IMR-90 (cell line): Measurements from ENCODE around the gene LYPD6B. TPM values are rescaled to one million over a fixed set of nuclear protein-coding genes. Genes with fewer than 3 reads are reported as not detected.

ENCODE experiments used
- ATAC-seq: fragments of 200-7000 bp; cut with Tn5 transposase; 2 replicates; pipeline ENCODE4 v1.9.1; 2020; ENCODE audit warnings: low read depth, mild to moderate bottlenecking, moderate library complexity
- BruUV-seq: library from RNA; stranded (reverse); fragments of 400-500 nt; replicated peaks from 2 replicates; lab custom pipeline; 2021; lab: Mats Ljungman, UMichigan
- CTCF ChIA-PET: fragments of 300-600 bp; formaldehyde crosslinking; extraction: SDS; loops from one replicate; lab custom pipeline; 2021; ENCODE audit warnings: antibody characterized with exemption; lab: Yijun Ruan, JAX
- POLR2A ChIA-PET: fragments of 300-600 bp; sonication (Branson Sonifier 250); formaldehyde crosslinking; loops from one replicate; lab custom pipeline; 2022; ENCODE audit warnings: antibody characterized with exemption; ENCODE audit not compliant: unreplicated experiment; lab: Charles Lee
- DNase-seq: peaks from one replicate; pipeline ENCODE4 v3.0.0; 2013
- H2AFZ ChIP-seq: replicated peaks from 2 replicates; pipeline ENCODE3; 2013; ENCODE audit warnings: low read length, mild to moderate bottlenecking; ENCODE audit not compliant: poor library complexity
- H2AK5ac ChIP-seq: 2 replicates; pipeline ENCODE4 v1.6.1; 2013; ENCODE audit warnings: low read depth, low read length, inconsistent platforms
- H2AK9ac ChIP-seq: replicated peaks from 2 replicates; pipeline ENCODE3; 2013; ENCODE audit warnings: mild to moderate bottlenecking, low read depth, low read length, moderate library complexity; ENCODE audit not compliant: poor library complexity
- H2BK120ac ChIP-seq: 2 replicates; pipeline ENCODE4 v1.6.1; 2013; ENCODE audit warnings: low read depth, low read length, inconsistent platforms
- H2BK15ac ChIP-seq: 3 replicates; pipeline ENCODE4 v1.6.1; 2013; ENCODE audit warnings: low read depth, low read length, inconsistent platforms
- H2BK20ac ChIP-seq: 2 replicates; pipeline ENCODE4 v1.6.1; 2013; ENCODE audit warnings: low read depth, mild to moderate bottlenecking, inconsistent platforms, low read length, moderate library complexity
- H2BK5ac ChIP-seq: 2 replicates; pipeline ENCODE4 v1.6.1; 2013; ENCODE audit warnings: mild to moderate bottlenecking, low read depth, low read length, inconsistent platforms; ENCODE audit not compliant: poor library complexity, severe bottlenecking
- H3K14ac ChIP-seq: replicated peaks from 2 replicates; pipeline ENCODE4 v1.6.1; 2013; ENCODE audit warnings: low read depth, low read length, inconsistent platforms
- H3K18ac ChIP-seq: 2 replicates; pipeline ENCODE4 v1.6.1; 2013; ENCODE audit warnings: low read depth, low read length, control low read depth
- H3K23ac ChIP-seq: 2 replicates; pipeline ENCODE4 v1.6.1; 2013; ENCODE audit warnings: low read depth, low read length, inconsistent platforms
- H3K27ac ChIP-seq: 2 replicates; pipeline ENCODE4 v1.5.1; 2013; ENCODE audit warnings: mild to moderate bottlenecking, control low read depth, low read length; ENCODE audit not compliant: insufficient read depth
- H3K27me3 ChIP-seq: 2 replicates; pipeline ENCODE4 v1.6.1; 2013; ENCODE audit warnings: low read length; ENCODE audit not compliant: control insufficient read depth, insufficient read depth
- H3K36me3 ChIP-seq: 2 replicates; pipeline ENCODE4 v1.6.1; 2013; ENCODE audit warnings: low read length, mixed read lengths; ENCODE audit not compliant: control insufficient read depth, insufficient read depth
- H3K4ac ChIP-seq: 2 replicates; pipeline ENCODE4 v1.6.1; 2013; ENCODE audit warnings: low read depth, low read length, inconsistent platforms
- H3K4me1 ChIP-seq: 2 replicates; pipeline ENCODE4 v1.6.1; 2013; ENCODE audit warnings: low read length, mixed read lengths; ENCODE audit not compliant: control insufficient read depth, insufficient read depth
- H3K4me2 ChIP-seq: 2 replicates; pipeline ENCODE4 v1.6.1; 2013; ENCODE audit warnings: low read depth, mild to moderate bottlenecking, control low read depth, low read length, moderate library complexity
- H3K4me3 ChIP-seq: 2 replicates; pipeline ENCODE4 v1.5.1; 2013; ENCODE audit warnings: low read depth, mild to moderate bottlenecking, control low read depth, low read length, moderate library complexity; ENCODE audit not compliant: insufficient read depth
- H3K56ac ChIP-seq: 2 replicates; pipeline ENCODE4 v1.6.1; 2013; ENCODE audit warnings: low read length, inconsistent platforms; ENCODE audit not compliant: insufficient read depth; ENCODE audit errors: extremely low read depth
- H3K79me1 ChIP-seq, 2 experiments: 2 replicates each; pipeline ENCODE4 v1.6.1; 2013; ENCODE audit warnings: low read length in 2 of 2, inconsistent platforms in 1 of 2, low read depth in 1 of 2
- H3K9ac ChIP-seq: 2 replicates; pipeline ENCODE4 v1.6.1; 2013; ENCODE audit warnings: low read depth, low read length, control low read depth
- H3K9me1 ChIP-seq: 2 replicates; pipeline ENCODE4 v1.6.1; 2013; ENCODE audit warnings: low read length, inconsistent platforms; ENCODE audit not compliant: insufficient read depth
- H3K9me3 ChIP-seq: 2 replicates; pipeline ENCODE4 v1.6.1; 2013; ENCODE audit warnings: low read length; ENCODE audit not compliant: control insufficient read depth, insufficient read depth
- H4K20me1 ChIP-seq: 2 replicates; pipeline ENCODE4 v1.6.1; 2013; ENCODE audit warnings: low read length, inconsistent platforms; ENCODE audit not compliant: insufficient read depth
- H4K5ac ChIP-seq: 2 replicates; pipeline ENCODE4 v1.6.1; 2013; ENCODE audit warnings: mild to moderate bottlenecking, low read depth, low read length, control low read depth
- H4K8ac ChIP-seq, 2 experiments: 2 replicates each; pipeline ENCODE4 v1.6.1; 2013; ENCODE audit warnings: low read depth in 2 of 2, low read length in 2 of 2, control low read depth in 1 of 2, inconsistent platforms in 1 of 2
- H4K91ac ChIP-seq: 2 replicates; pipeline ENCODE4 v1.6.1; 2013; ENCODE audit warnings: low read depth, low read length, inconsistent platforms; ENCODE audit not compliant: insufficient read depth
- BHLHE40 ChIP-seq: fragments of 150-350 bp; IDR thresholded peaks from 2 replicates; pipeline ENCODE4 v1.6.1; 2016; ENCODE audit warnings: mild to moderate bottlenecking, low read depth, low read length
- CEBPB ChIP-seq: IDR thresholded peaks from 2 replicates; pipeline ENCODE4 v1.6.1; 2012; ENCODE audit warnings: low read depth, low read length, improper control_type of control experiment
- CHD1 ChIP-seq: IDR thresholded peaks from 2 replicates; pipeline ENCODE4 v1.6.1; 2012; ENCODE audit warnings: low read depth, low read length, improper control_type of control experiment
- FOS ChIP-seq: fragments of 150-350 bp; IDR thresholded peaks from 2 replicates; pipeline ENCODE4 v1.6.1; 2016; ENCODE audit warnings: low read depth, low read length
- MAFK ChIP-seq: IDR thresholded peaks from 2 replicates; pipeline ENCODE4 v1.6.1; 2012; ENCODE audit warnings: low read depth, low read length, improper control_type of control experiment
- MAZ ChIP-seq: IDR thresholded peaks from 2 replicates; pipeline ENCODE4 v1.6.1; 2012; ENCODE audit warnings: low read depth, mild to moderate bottlenecking, low read length, improper control_type of control experiment, moderate library complexity, borderline replicate concordance
- MXI1 ChIP-seq: IDR thresholded peaks from 2 replicates; pipeline ENCODE4 v1.6.1; 2012; ENCODE audit warnings: low read depth, mild to moderate bottlenecking, low read length, moderate library complexity, borderline replicate concordance
- NFE2L2 ChIP-seq: fragments of 150-350 bp; IDR thresholded peaks from 2 replicates; pipeline ENCODE4 v1.6.1; 2016; ENCODE audit warnings: low read depth, mild to moderate bottlenecking, low read length
- POLR2A ChIP-seq: IDR thresholded peaks from 2 replicates; pipeline ENCODE4 v1.6.1; 2012; ENCODE audit warnings: mild to moderate bottlenecking, low read depth, low read length
- RAD21 ChIP-seq: IDR thresholded peaks from 2 replicates; pipeline ENCODE4 v1.6.1; 2012; ENCODE audit warnings: low read length, improper control_type of control experiment
- RCOR1 ChIP-seq: IDR thresholded peaks from 2 replicates; pipeline ENCODE4 v1.6.1; 2012; ENCODE audit warnings: mild to moderate bottlenecking, low read length, improper control_type of control experiment; ENCODE audit not compliant: insufficient replicate concordance
- RFX5 ChIP-seq: IDR thresholded peaks from 2 replicates; pipeline ENCODE4 v1.8.0; 2012; ENCODE audit warnings: low read depth, mild to moderate bottlenecking, low read length, moderate library complexity
- SMC3 ChIP-seq: fragments of 150-350 bp; IDR thresholded peaks from 2 replicates; pipeline ENCODE4 v1.6.1; 2016; ENCODE audit warnings: low read depth, mild to moderate bottlenecking, antibody characterized with exemption, low read length, moderate library complexity
- WGBS, 2 experiments: methylation state at CpG; one replicate each; pipeline versions ENCODE4 v1.1.5 to v1.1.7; 2013; ENCODE audit warnings: missing lambda C conversion rate in 2 of 2; ENCODE audit not compliant: insufficient read length in 1 of 2; ENCODE audit errors: extremely low coverage in 2 of 2; 5-methylcytosine and 5-hydroxymethylcytosine counted together
- dilution Hi-C: fragments of 300-500 bp; cut with HindIII; formaldehyde crosslinking; loops from one replicate; pipeline ENCODE4 v1.14.3; 2018; ENCODE audit warnings: low sequenced_read_pairs; ENCODE audit not compliant: unreplicated experiment
- in situ Hi-C: fragments of 300-500 bp; cut with MboI; formaldehyde crosslinking; loops from 3 replicates; pipeline ENCODE4 v1.14.3; 2019; ENCODE audit warnings: low sequenced_read_pairs, inconsistent platforms, mixed read lengths
- intact Hi-C: fragments of 100-400 bp; cut with micrococcal nuclease; formaldehyde crosslinking; loops from 2 replicates; pipeline ENCODE4 v1.10.0; 2022
- polyA plus RNA-seq, 3 experiments: library from polyadenylated mRNA; depleted of rRNA; stranded (reverse); fragments of >200 nt; gene quantifications; 2 replicates each; pipeline ENCODE4 v1.2.3, GENCODE V29; 2012; ENCODE audit warnings: low replicate concordance in 1 of 3
- total RNA-seq: library from RNA; depleted of rRNA; stranded (reverse); fragments of >200 nt; gene quantifications from 2 replicates; pipeline ENCODE4 v1.2.3, GENCODE V29; 2012
- TF ChIP-seq, protein P1 (sequence below): fragments of 150-350 bp; IDR thresholded peaks from 2 replicates; pipeline ENCODE4 v1.6.1; 2017; ENCODE audit warnings: mild to moderate bottlenecking, antibody characterized with exemption, low read length, low read depth
- TF ChIP-seq, protein P2 (sequence below): conservative IDR thresholded peaks from 2 replicates; pipeline ENCODE4 v1.5.1; 2012; ENCODE audit warnings: mild to moderate bottlenecking, low read depth, low read length, improper control_type of control experiment
- TF ChIP-seq, protein P3 (sequence below): fragments of 150-350 bp; IDR thresholded peaks from 2 replicates; pipeline ENCODE4 v1.6.1; 2016; ENCODE audit warnings: low read depth, mild to moderate bottlenecking, low read length, moderate library complexity, borderline replicate concordance

LYPD6B gene
- total and polyA plus RNA-seq, 2 of the 4 experiments (the other 2 are of a cell fraction): 0.05 TPM; not detected in 1

DNA sequence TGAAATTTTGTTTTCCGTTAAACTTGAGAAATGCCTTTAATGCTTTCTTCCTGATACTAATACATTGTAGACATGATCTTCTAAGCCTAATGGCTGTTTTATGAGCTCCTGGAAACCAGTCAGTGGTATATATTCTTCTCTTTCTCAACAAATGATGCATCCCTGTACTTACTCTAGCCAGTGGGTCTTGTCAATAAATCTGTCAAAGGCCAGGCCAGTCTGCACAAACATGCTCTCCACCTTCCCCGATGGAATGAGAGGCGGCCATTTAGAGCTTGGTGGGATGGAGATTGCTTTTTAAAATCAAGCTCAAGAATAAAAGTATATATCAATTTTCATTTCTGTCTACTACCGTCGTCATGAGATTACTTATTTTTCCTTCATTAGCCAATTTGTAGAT lies 140.1 kb downstream of the LYPD6B start:
- TF ChIP-seq NFE2L2 (no peak), POLR2A (no peak), RAD21 (no peak), SMC3 (no peak), RFX5 (no peak), CHD1 (no peak), MAZ (no peak), BHLHE40 (no peak), CEBPB (no peak), MXI1 (no peak), FOS (no peak), MAFK (no peak), RCOR1 (no peak)
- TF ChIP-seq, protein P1, sequence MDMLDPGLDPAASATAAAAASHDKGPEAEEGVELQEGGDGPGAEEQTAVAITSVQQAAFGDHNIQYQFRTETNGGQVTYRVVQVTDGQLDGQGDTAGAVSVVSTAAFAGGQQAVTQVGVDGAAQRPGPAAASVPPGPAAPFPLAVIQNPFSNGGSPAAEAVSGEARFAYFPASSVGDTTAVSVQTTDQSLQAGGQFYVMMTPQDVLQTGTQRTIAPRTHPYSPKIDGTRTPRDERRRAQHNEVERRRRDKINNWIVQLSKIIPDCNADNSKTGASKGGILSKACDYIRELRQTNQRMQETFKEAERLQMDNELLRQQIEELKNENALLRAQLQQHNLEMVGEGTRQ: no peak
- TF ChIP-seq, protein P2, sequence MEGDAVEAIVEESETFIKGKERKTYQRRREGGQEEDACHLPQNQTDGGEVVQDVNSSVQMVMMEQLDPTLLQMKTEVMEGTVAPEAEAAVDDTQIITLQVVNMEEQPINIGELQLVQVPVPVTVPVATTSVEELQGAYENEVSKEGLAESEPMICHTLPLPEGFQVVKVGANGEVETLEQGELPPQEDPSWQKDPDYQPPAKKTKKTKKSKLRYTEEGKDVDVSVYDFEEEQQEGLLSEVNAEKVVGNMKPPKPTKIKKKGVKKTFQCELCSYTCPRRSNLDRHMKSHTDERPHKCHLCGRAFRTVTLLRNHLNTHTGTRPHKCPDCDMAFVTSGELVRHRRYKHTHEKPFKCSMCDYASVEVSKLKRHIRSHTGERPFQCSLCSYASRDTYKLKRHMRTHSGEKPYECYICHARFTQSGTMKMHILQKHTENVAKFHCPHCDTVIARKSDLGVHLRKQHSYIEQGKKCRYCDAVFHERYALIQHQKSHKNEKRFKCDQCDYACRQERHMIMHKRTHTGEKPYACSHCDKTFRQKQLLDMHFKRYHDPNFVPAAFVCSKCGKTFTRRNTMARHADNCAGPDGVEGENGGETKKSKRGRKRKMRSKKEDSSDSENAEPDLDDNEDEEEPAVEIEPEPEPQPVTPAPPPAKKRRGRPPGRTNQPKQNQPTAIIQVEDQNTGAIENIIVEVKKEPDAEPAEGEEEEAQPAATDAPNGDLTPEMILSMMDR: no peak
- TF ChIP-seq, protein P3, sequence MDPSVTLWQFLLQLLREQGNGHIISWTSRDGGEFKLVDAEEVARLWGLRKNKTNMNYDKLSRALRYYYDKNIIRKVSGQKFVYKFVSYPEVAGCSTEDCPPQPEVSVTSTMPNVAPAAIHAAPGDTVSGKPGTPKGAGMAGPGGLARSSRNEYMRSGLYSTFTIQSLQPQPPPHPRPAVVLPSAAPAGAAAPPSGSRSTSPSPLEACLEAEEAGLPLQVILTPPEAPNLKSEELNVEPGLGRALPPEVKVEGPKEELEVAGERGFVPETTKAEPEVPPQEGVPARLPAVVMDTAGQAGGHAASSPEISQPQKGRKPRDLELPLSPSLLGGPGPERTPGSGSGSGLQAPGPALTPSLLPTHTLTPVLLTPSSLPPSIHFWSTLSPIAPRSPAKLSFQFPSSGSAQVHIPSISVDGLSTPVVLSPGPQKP: no peak
- H4K8ac ChIP-seq: no peak overlapping the region
- dilution Hi-C loops (no loop called here), intact Hi-C loops (no loop called here), in situ Hi-C loops (no loop called here)
- H3K4me3 ChIP-seq: no peak overlapping the region
- H4K91ac ChIP-seq: no peak overlapping the region
- no peaks in the 10 kb centered on the region for H3K9me3 ChIP-seq
- no peak overlapping the region for H3K4ac ChIP-seq
- H2BK20ac ChIP-seq: no peak overlapping the region
- H2AK5ac ChIP-seq: no peak overlapping the region
- H2BK5ac ChIP-seq: no peak overlapping the region
- no peak overlapping the region for H2AFZ ChIP-seq
- CTCF ChIA-PET: interaction anchor here (1.7 kb wide), 1 partner anchor 10 kb away, joined by 4 read pairs; no protein-coding TSS in a partner anchor
- no peaks in the 10 kb centered on the region for H3K4me1 ChIP-seq
- H3K14ac ChIP-seq: no peak overlapping the region
- H3K9ac ChIP-seq: no peak overlapping the region
- no peaks in the 10 kb centered on the region for H4K20me1 ChIP-seq
- no peaks in the 10 kb centered on the region for H3K36me3 ChIP-seq
- no peaks in the 10 kb centered on the region for H3K9me1 ChIP-seq
- no peak overlapping the region for H3K27ac ChIP-seq
- no peaks in the 10 kb centered on the region; the same call in 1 of the 2 replicates for H3K27me3 ChIP-seq
- H4K5ac ChIP-seq: no peak overlapping the region
- no peak overlapping the region for H3K18ac ChIP-seq
- POLR2A ChIA-PET: no interaction called here
- H3K56ac ChIP-seq: no peak overlapping the region
- no CpG with 5 or more reads among the region's 5 CpGs for WGBS, 2 experiments
- no peak overlapping the region for H2AK9ac ChIP-seq
- no peak overlapping the region for H2BK15ac ChIP-seq
- no peak overlapping the region for H3K23ac ChIP-seq
- no peak overlapping the region for H2BK120ac ChIP-seq
- no peak overlapping the region for H3K4me2 ChIP-seq
- no peaks in the 10 kb centered on the region for H3K79me1 ChIP-seq
- ATAC-seq (no peak), DNase-seq (no peak)
- BruUV-seq: no TSS peak
